Mucosa of descending colon (tissue), 3 donors: ENCODE measurements around the gene ATIC. TPM values are rescaled to one million over a fixed set of nuclear protein-coding genes. Genes with fewer than 3 reads are reported as not detected.

Experiments used
- ATAC-seq: fragments of 200-7000 bp; cut with Tn5 transposase; one replicate; pipeline ENCODE4 v1.9.1; 2020; ENCODE audit warnings: mild to moderate bottlenecking, moderate library complexity
- DNase-seq, 3 donors: peaks; one replicate each; pipeline ENCODE4 v3.0.0-alpha.2; 2020
- H3K36me3 ChIP-seq: fragments of 200-600 bp; one replicate; pipeline ENCODE4 v1.8.0; 2021; ENCODE audit warnings: low read depth, mild to moderate bottlenecking
- H3K4me1 ChIP-seq: fragments of 200-600 bp; one replicate; pipeline ENCODE4 v1.8.0; 2021; ENCODE audit warnings: low read depth, mild to moderate bottlenecking
- H3K4me3 ChIP-seq: fragments of 200-600 bp; one replicate; pipeline ENCODE4 v1.8.0; 2021; ENCODE audit warnings: mild to moderate bottlenecking
- H3K9me3 ChIP-seq: fragments of 200-600 bp; one replicate; pipeline ENCODE4 v1.8.0; 2021; ENCODE audit warnings: mild to moderate bottlenecking
- CTCF ChIP-seq: fragments of 200-600 bp; IDR thresholded peaks from one replicate; pipeline ENCODE4 v1.8.0; 2022; ENCODE audit warnings: antibody characterized with exemption, mild to moderate bottlenecking
- intact Hi-C, 2 donors: fragments of 100-400 bp; cut with DNase I in 1 of 2; cut with micrococcal nuclease in 1 of 2; formaldehyde crosslinking; loops; one replicate each; pipeline versions ENCODE4 v1.11.0 to v1.11.1; 2022; cut with DNase I, micrococcal nuclease
- long read RNA-seq, 2 donors: library from polyadenylated mRNA; unstranded; transcript quantifications; one replicate each; pipeline ENCODE4 v2.0.0, GENCODE V29; 2019 to 2021
- total RNA-seq, 3 donors: library from RNA; stranded (reverse); fragmentation: NEBNext Ultra II Directional in 2 of 3; extraction: Animal tissue kit (Norgen Biotek cat#: 25700) in 2 of 3; gene quantifications; one replicate each; pipeline versions ENCODE4 v1.2.1 to v1.2.4, GENCODE V29; 2021 to 2023
- donor health status: DM: no; HTN: no; CAD: no; lungs with moderate emphysema.
- donor health status: DM: no; HTN: no; CAD: no.
- donor health status: DM: no; HTN: yes; CAD: no.

Gene ATIC
- 10 to 100 TPM; 73.8 to 91.2 (median 76.6) TPM for total RNA-seq
- long read RNA-seq, donor 1, transcript ATIC-201 (16 exons, 2,213 nt), result major isoform, 43 of 73 reads
- long read RNA-seq, donor 1, transcript ATIC-205 (15 exons, 2,275 nt), result minor isoform, 12 of 73 reads
- long read RNA-seq, donor 1, partial matches to known transcripts, result 15 of 73 reads
- long read RNA-seq, donor 1, other reads (novel, unspliced or antisense), result 2 of 73 reads
- long read RNA-seq, donor 2, transcript ATIC-201 (16 exons, 2,213 nt), result major isoform, 43 of 50 reads
- long read RNA-seq, donor 2, partial matches to known transcripts, result 5 of 50 reads
- long read RNA-seq, donor 2, other reads (novel, unspliced or antisense), result 1 of 50 reads

- intact Hi-C loops, result no loop called here
Measured at GRCh38 chr2:215311625-215312396, at the start of gene ATIC. Gene ATIC, plus strand, starts transcription at chr2:215312059. Its CDS starts 84 bp downstream, at chr2:215312143.

GRCh38 chr2:215262303-215262702 is 49.6 kb upstream of the ATIC start:
- intact Hi-C loops, result no loop called here
- no peak for TF ChIP-seq CTCF
- ATAC-seq, result no peak
- H3K4me1 ChIP-seq, result no peaks in the 10 kb centered on the region
- no peak overlapping the region for H3K4me3 ChIP-seq
- no peak for DNase-seq
- no peaks in the 10 kb centered on the region for H3K9me3 ChIP-seq
- no peaks in the 10 kb centered on the region for H3K36me3 ChIP-seq

More at GRCh38 chr2:215311625-215312396, at the start of gene ATIC:
- Histone ChIP-seq H3K4me1 (no peaks in the 10 kb centered on the region), H3K9me3 (no peaks in the 10 kb centered on the region), H3K4me3 (peak within 1 kb of the TSS; percentile 59), H3K36me3 (no peaks in the 10 kb centered on the region)
- ATAC-seq (peak; percentile 99), DNase-seq (peak; percentile 97)
- no peak for TF ChIP-seq CTCF

- intact Hi-C loops, result no loop called here
- ATAC-seq (no peak), DNase-seq (no peak)
- Histone ChIP-seq H3K9me3 (no peaks in the 10 kb centered on the region), H3K4me1 (no peaks in the 10 kb centered on the region), H3K36me3 (no peaks in the 10 kb centered on the region), H3K4me3 (no peak overlapping the region)
- no peak for TF ChIP-seq CTCF
Measured at GRCh38 chr2:215262741-215263362, 49.0 kb upstream of the ATIC start.

GRCh38 chr2:215264374-215264773 is 47.5 kb upstream of the ATIC start:
- intact Hi-C loops, result no loop called here
- Histone ChIP-seq H3K4me3 (no peak overlapping the region), H3K4me1 (no peaks in the 10 kb centered on the region), H3K36me3 (no peaks in the 10 kb centered on the region), H3K9me3 (no peaks in the 10 kb centered on the region)
- no peak for TF ChIP-seq CTCF
- DNase-seq, result no peak
- ATAC-seq, result no peak

GRCh38 chr2:215269397-215270117 is 42.3 kb upstream of the ATIC start:
- no peaks in the 10 kb centered on the region for H3K36me3 ChIP-seq
- H3K9me3 ChIP-seq, result no peaks in the 10 kb centered on the region
- no peaks in the 10 kb centered on the region for H3K4me1 ChIP-seq
- DNase-seq, result peak in 2 of 3 donors; percentile 36 to 83
- peak; percentile 64 for ATAC-seq
- intact Hi-C loops, result no loop called here
- peak; percentile 47 for TF ChIP-seq CTCF
- no peak overlapping the region for H3K4me3 ChIP-seq
